Activated naive CD4-positive, alpha-beta T cell treated with anti-CD3 and anti-CD28 coated beads, Interleukin-2, amount 50 U/mL, for 72 hours (primary cell): ENCODE data around the gene TNFRSF19. TPM values are rescaled to one million over a fixed set of nuclear protein-coding genes. Genes with fewer than 3 reads are reported as not detected.
A peak's percentile ranks its signal among the peaks of the same experiment; 100 is the strongest.

Experiments used
- ATAC-seq, 2 donors: fragments of 150-1000 bp; cut with Tn5 transposase; 2 replicates each; pipeline ENCODE4 v1.10.0; 2021; ENCODE audit warnings: mild to moderate bottlenecking in 2 of 2, moderate library complexity in 2 of 2
- DNase-seq, 2 donors: peaks; one replicate each; pipeline ENCODE4 v3.0.0; 2021 to 2022; ENCODE audit warnings: low spot score in 2 of 2
- H3K27ac Mint-ChIP-seq, 2 donors: one replicate each; pipeline ENCODE4 v1.8.0; 2022; ENCODE audit warnings: mild to moderate bottlenecking in 2 of 2, mixed read lengths in 2 of 2
- H3K36me3 Mint-ChIP-seq, 2 donors: one replicate each; pipeline ENCODE4 v1.8.0; 2022; ENCODE audit warnings: mixed read lengths in 2 of 2
- H3K9me3 Mint-ChIP-seq, 2 donors: one replicate each; pipeline ENCODE4 v1.8.0; 2022; ENCODE audit warnings: mixed read lengths in 2 of 2
- total RNA-seq, 2 donors: library from RNA; stranded (reverse); gene quantifications; one replicate each; pipeline ENCODE4 v1.2.3, GENCODE V29; 2022

Gene TNFRSF19
- total RNA-seq, 2 donors from 2014 or later = not detected

- no peak overlapping the region for H3K27ac Mint-ChIP-seq
- no peaks in the 10 kb centered on the region for H3K36me3 Mint-ChIP-seq
- ATAC-seq = no peak
- no peaks in the 10 kb centered on the region for H3K9me3 Mint-ChIP-seq
- no peak for DNase-seq
These were observed 82.9 kb downstream of the TNFRSF19 start for GRCh38 chr13:23652909-23653726.

DNA sequence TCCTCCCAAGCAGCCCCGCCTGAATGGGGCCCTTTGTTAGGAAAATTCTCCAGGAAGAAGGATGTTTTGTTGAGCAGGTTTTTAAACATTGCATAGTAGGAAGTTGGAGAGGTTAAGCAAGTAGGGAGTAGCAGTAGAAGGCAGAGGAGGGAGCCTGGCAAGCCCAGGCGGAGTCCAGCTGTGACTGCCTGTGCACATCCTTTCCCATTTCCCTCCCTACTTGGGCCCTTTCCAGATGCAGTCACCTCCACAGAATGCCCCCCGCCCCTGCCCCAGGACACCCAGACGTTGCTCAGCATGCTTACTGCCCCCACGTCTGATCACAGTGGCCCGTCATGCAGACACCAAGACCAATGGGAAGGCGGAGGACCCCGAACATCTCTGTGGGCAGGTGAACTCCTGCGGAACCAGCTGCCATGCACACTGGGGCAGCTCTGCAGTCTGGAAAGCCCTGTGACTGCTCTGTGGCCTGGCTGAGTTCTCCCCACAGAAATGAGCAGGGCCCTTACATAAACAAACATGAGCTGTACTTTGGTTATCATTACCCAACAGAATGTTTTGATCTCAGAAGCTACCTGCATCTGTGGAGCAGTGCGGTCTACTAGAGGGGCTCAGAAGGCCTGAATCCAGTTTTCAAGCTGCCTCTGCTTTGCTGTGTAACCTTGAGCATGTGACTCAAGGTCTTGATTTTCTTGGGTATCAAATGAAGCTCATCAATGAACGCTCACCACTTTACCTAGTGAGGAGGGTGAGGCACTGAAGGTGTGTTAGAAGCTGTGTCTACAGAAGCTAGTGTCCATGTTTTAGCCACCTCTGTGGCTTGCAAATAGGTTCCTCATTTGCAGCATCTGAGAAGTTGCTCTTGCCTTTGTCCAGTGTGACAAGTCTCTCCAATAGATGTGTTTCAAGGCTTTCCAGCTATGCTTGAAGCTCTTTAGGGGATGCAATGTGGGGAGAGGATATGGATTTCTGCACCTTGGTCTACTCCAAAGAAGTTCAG lies 84.2 kb downstream of the TNFRSF19 start:
- ATAC-seq (no peak), DNase-seq (no peak)
- no peak overlapping the region for H3K27ac Mint-ChIP-seq
- no peaks in the 10 kb centered on the region for H3K36me3 Mint-ChIP-seq
- H3K9me3 Mint-ChIP-seq = no peaks in the 10 kb centered on the region

DNA sequence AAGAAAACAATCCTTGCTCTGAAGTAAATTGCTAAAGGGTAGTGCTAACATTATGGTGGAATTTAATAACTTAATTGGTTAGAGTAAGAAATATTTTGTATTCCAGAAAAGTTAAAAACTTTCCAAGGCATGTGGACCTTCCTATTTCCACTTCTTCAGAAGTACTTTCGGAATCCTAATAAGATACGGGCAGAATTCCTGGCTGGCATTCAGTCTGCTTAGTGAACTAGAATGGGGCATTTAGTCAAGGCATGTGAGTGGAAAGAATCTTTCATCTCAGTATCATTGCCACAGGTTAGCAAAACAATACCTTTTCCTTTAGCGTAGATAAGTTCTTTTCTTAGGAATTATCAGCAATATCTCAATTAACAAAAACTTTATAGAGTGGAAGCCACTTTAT lies 85.1 kb downstream of the TNFRSF19 start:
- ATAC-seq (no peak), DNase-seq (no peak)
- H3K27ac Mint-ChIP-seq = no peak overlapping the region
- H3K9me3 Mint-ChIP-seq = no peaks in the 10 kb centered on the region
- no peaks in the 10 kb centered on the region for H3K36me3 Mint-ChIP-seq

DNA sequence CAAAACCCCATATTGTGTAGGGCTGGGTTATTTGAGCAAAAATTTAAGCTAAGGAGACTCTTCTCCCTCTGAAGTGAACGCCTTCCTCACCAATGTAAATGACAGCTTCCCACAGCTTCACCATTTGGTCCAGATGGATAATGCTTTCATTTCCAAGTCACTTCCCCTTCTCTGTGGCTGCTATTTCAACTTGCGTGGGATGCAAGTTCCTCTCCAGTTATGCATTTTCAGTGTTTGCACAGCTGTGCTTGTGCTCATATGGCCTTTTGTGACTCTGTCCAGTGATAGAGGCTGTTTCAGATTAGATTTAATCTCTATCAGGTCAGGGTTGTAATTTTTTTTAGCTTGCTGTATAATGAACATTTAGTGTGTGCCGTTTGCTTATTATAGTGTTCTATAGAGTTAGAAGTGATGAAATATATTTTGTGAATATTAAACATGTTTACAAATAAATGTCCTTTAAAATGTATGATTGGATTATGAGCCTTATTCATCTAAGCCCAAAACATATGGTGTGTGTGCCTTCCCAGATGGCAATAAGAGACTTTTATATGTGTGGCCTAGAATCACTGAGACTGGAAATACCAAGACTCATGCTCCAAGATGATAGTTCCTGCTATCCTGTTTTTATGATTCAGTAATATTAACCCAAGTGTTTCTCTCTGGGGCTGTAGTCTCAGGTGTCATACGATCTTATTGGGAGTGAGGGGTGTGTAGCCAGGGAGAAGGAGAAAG lies 86.6 kb downstream of the TNFRSF19 start:
- no peaks in the 10 kb centered on the region for H3K36me3 Mint-ChIP-seq
- ATAC-seq (no peak), DNase-seq (no peak)
- no peak overlapping the region for H3K27ac Mint-ChIP-seq
- H3K9me3 Mint-ChIP-seq = no peaks in the 10 kb centered on the region

GRCh38 chr13:23658929-23659541 lies 88.8 kb downstream of the TNFRSF19 start:
- Mint-ChIP-seq H3K36me3 (no peaks in the 10 kb centered on the region), H3K9me3 (no peaks in the 10 kb centered on the region), H3K27ac (no peak overlapping the region)
- no peak for DNase-seq
- ATAC-seq = no peak

- H3K36me3 Mint-ChIP-seq = no peaks in the 10 kb centered on the region
These were observed 90.0 kb downstream of the TNFRSF19 start for GRCh38 chr13:23660249-23660648.

GRCh38 chr13:23666582-23666981 lies 96.4 kb downstream of the TNFRSF19 start:
- Mint-ChIP-seq H3K36me3 (no peaks in the 10 kb centered on the region), H3K27ac (no peak overlapping the region), H3K9me3 (no peaks in the 10 kb centered on the region)
- DNase-seq (no peak), ATAC-seq (no peak)

More at GRCh38 chr13:23660249-23660648, 90.0 kb downstream of the TNFRSF19 start:
- Mint-ChIP-seq H3K27ac (no peak overlapping the region), H3K9me3 (no peaks in the 10 kb centered on the region)
- DNase-seq (no peak), ATAC-seq (no peak)

DNA sequence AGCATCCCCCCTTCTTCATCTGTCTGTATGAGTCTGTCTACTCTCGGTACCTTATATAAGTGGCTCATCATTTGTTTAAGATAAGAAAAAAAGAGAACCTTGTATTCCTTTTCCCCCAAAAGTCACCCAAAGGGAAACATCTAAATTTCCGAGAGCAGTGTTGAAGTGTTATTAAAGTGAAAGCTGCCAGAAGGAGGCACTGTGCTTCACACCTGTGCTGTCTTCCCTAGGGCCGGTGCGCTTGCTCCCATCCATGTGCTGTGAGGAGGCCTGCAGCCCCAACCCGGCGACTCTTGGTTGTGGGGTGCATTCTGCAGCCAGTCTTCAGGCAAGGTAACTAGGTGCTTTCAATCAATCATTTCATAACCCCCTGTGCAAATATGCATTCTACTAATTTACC lies 97.5 kb downstream of the TNFRSF19 start:
- Mint-ChIP-seq H3K9me3 (no peaks in the 10 kb centered on the region), H3K36me3 (no peaks in the 10 kb centered on the region), H3K27ac (peak overlapping the region in 1 of 2 donors; percentile 9)
- DNase-seq (no peak), ATAC-seq (no peak)

- no peak overlapping the region for H3K27ac Mint-ChIP-seq
- no peaks in the 10 kb centered on the region for H3K9me3 Mint-ChIP-seq
- ATAC-seq (no peak), DNase-seq (no peak)
- no peaks in the 10 kb centered on the region for H3K36me3 Mint-ChIP-seq
These were observed 98.3 kb downstream of the TNFRSF19 start for GRCh38 chr13:23668562-23668961.

- DNase-seq = no peak
- Mint-ChIP-seq H3K9me3 (no peaks in the 10 kb centered on the region), H3K27ac (no peak overlapping the region), H3K36me3 (no peaks in the 10 kb centered on the region)
- ATAC-seq = no peak
These were observed 100.6 kb downstream of the TNFRSF19 start for GRCh38 chr13:23670793-23671192.

- no peak for ATAC-seq
- H3K36me3 Mint-ChIP-seq = no peaks in the 10 kb centered on the region
- H3K9me3 Mint-ChIP-seq = no peaks in the 10 kb centered on the region
- no peak for DNase-seq
- H3K27ac Mint-ChIP-seq = no peak overlapping the region
These were observed 101.2 kb downstream of the TNFRSF19 start for GRCh38 chr13:23671377-23671776.

DNA sequence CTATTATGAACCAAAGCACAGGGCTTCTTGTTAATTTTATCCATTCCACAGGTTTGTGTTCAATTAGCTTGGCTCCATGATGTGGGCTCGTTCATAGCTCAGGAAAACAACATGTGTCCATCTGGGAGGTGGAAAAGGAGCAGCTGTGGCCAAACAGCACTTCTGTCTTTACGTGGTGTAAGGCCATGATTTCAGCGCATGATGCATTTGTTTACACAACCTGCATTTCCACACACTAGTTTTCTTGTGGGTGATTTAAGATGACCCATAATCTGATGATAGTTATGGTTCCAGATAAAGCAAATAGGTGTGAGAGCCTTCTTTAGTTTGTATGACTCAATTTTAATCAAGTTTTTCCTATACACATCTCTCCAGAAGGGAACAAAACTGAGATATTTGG lies 101.7 kb downstream of the TNFRSF19 start:
- H3K9me3 Mint-ChIP-seq = no peaks in the 10 kb centered on the region
- no peak overlapping the region for H3K27ac Mint-ChIP-seq
- DNase-seq (no peak), ATAC-seq (no peak)
- H3K36me3 Mint-ChIP-seq = no peaks in the 10 kb centered on the region

DNA sequence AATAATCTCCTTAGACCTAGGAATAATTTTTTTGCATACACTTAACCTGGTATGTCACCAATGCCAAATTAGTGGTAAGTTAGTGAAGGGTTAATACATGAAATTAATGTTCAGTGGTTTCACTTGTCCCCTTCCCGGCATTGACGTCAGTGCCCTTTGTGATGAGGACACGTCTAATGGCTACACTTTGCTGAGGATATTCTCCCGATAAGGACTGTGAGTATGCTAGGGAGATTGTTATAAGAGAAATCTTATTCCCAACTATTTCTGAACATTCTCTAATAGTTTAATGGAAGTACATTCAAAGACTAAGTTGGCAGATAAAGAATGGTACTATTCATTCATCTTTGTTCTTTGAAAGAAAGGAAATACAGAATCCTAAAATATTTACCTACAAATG lies 102.4 kb downstream of the TNFRSF19 start:
- ATAC-seq (no peak), DNase-seq (no peak)
- Mint-ChIP-seq H3K9me3 (no peaks in the 10 kb centered on the region), H3K36me3 (no peaks in the 10 kb centered on the region), H3K27ac (no peak overlapping the region)

DNA sequence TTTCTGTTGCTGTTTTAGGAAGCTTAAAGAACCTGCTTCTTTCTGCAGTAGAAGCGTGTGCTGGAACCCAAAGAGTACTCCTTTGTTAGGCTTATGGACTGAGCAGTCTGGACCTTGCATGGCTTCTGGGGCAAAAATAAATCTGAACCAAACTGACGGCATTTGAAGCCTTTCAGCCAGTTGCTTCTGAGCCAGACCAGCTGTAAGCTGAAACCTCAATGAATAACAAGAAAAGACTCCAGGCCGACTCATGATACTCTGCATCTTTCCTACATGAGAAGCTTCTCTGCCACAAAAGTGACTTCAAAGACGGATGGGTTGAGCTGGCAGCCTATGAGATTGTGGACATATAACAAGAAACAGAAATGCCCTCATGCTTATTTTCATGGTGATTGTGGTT lies 103.1 kb downstream of the TNFRSF19 start:
- Mint-ChIP-seq H3K36me3 (no peaks in the 10 kb centered on the region), H3K9me3 (no peaks in the 10 kb centered on the region), H3K27ac (no peak overlapping the region)
- DNase-seq (no peak), ATAC-seq (peak in 1 of 2 donors; percentile 38)

GRCh38 chr13:23673867-23674605 lies 103.8 kb downstream of the TNFRSF19 start:
- no peaks in the 10 kb centered on the region for H3K9me3 Mint-ChIP-seq
- DNase-seq = no peak
- ATAC-seq = no peak
- no peak overlapping the region for H3K27ac Mint-ChIP-seq
- no peaks in the 10 kb centered on the region for H3K36me3 Mint-ChIP-seq
